HG03025 (cell line): ENCODE data around the gene KHDC1.
"Not testable (repeated sequence)": the region's sequence is repeated elsewhere in the genome, so short reads cannot be mapped to it uniquely, and the experiment has no call there.

ENCODE experiments used
- ATAC-seq: cut with Tn5 transposase; IDR thresholded peaks from one replicate; pipeline ENCODE4 v1.9.1; 2021; ENCODE audit warnings: mild to moderate bottlenecking, moderate library complexity; ENCODE audit not compliant: unreplicated experiment, low FRiP score

KHDC1 gene

GRCh38 chr6:73262671-73263569 lies at the start of gene KHDC1:
Gene KHDC1 (minus strand): TSS chr6:73263196. CDS start chr6:73242517, 20,679 bp downstream.
- peak; percentile 92 for ATAC-seq

- ATAC-seq, result not testable (repeated sequence)
Observed at GRCh38 chr6:73310503-73310845, 47.5 kb upstream of the KHDC1 start.

- peak; percentile 99 for ATAC-seq
Observed at GRCh38 chr6:73309785-73310502, 46.9 kb upstream of the KHDC1 start.

- ATAC-seq, result peak; percentile 41
Observed at GRCh38 chr6:73309535-73309784, 46.5 kb upstream of the KHDC1 start.

- no peak for ATAC-seq
Observed at GRCh38 chr6:73308712-73309534, 45.9 kb upstream of the KHDC1 start.

- ATAC-seq, result not testable (repeated sequence)
Observed at GRCh38 chr6:73303773-73304172, 40.8 kb upstream of the KHDC1 start.

- no peak for ATAC-seq
Observed at GRCh38 chr6:73302339-73302738, 39.3 kb upstream of the KHDC1 start.

- ATAC-seq, result no peak
Observed at GRCh38 chr6:73299151-73299971, 36.4 kb upstream of the KHDC1 start.

- no peak for ATAC-seq
Observed at GRCh38 chr6:73293331-73293730, 30.3 kb upstream of the KHDC1 start.

GRCh38 chr6:73290435-73290834 lies 27.4 kb upstream of the KHDC1 start:
- no peak for ATAC-seq

GRCh38 chr6:73286752-73287151 lies 23.8 kb upstream of the KHDC1 start:
- ATAC-seq, result no peak

GRCh38 chr6:73285674-73286283 lies 22.8 kb upstream of the KHDC1 start:
- ATAC-seq, result no peak

- no peak for ATAC-seq
Observed at GRCh38 chr6:73282871-73283270, 19.9 kb upstream of the KHDC1 start.

GRCh38 chr6:73281684-73282083 lies 18.7 kb upstream of the KHDC1 start:
- ATAC-seq, result not testable (repeated sequence)

GRCh38 chr6:73269296-73269695 lies 6.3 kb upstream of the KHDC1 start:
- ATAC-seq, result not testable (repeated sequence)

GRCh38 chr6:73268896-73269295 lies 5.9 kb upstream of the KHDC1 start:
- ATAC-seq, result not testable (repeated sequence)

GRCh38 chr6:73264446-73264845 lies 1.4 kb upstream of the KHDC1 start:
- no peak for ATAC-seq

- ATAC-seq, result no peak
Observed at GRCh38 chr6:73263570-73263909, 544 bp upstream of the KHDC1 start.

GRCh38 chr6:73258721-73259120 lies 4.3 kb downstream of the KHDC1 start:
- ATAC-seq, result no peak

GRCh38 chr6:73254323-73254722 lies 8.7 kb downstream of the KHDC1 start:
- not testable (repeated sequence) for ATAC-seq
